Keratinocyte (primary cell): ENCODE measurements around the gene PIAS3.

Source experiments
- CTCF ChIP-seq, 3 experiments: IDR thresholded peaks in 1 of 3; conservative IDR thresholded peaks in 1 of 3; optimal IDR thresholded peaks in 1 of 3; 2 replicates in 2 of 3; 3 replicates in 1 of 3; pipeline versions ENCODE3 to v1.5.1; 2011; ENCODE audit warnings: low read length in 3 of 3, mild to moderate bottlenecking in 3 of 3, moderate library complexity in 2 of 3, control low read depth in 1 of 3, inconsistent platforms in 1 of 3; ENCODE audit not compliant: insufficient read depth in 2 of 3; ENCODE audit errors: extremely low read depth in 1 of 3
- EZH2 ChIP-seq: IDR thresholded peaks from one replicate; pipeline ENCODE4 v1.6.1; 2012; ENCODE audit warnings: inconsistent platforms, mild to moderate bottlenecking, low read length, moderate library complexity

- TF ChIP-seq CTCF (optimal IDR thresholded peaks at IDR 0.05 in 1 of 3, IDR thresholded peaks at IDR 0.05 in 1 of 3, conservative IDR thresholded peaks at IDR 0.05 in 1 of 3; ENCODE audit: extremely low read depth in 1 of 3, insufficient read depth in 2 of 3, low read length in 3 of 3) (no peak), EZH2 (no peak)
Measured at GRCh38 chr1:145868232-145868631, 9.4 kb upstream of the PIAS3 start.
